OCI-LY3 (cell line): ENCODE results near the gene TXNDC5.

Experiments used
- H2AFZ ChIP-seq: fragments of 200-600, 300-600 bp; shearing (Covaris generic); 2 replicates; pipeline ENCODE4 v1.6.0; 2014; ENCODE audit warnings: antibody characterized with exemption, low read depth, low read length
- H3K27ac ChIP-seq: fragments of 200-600, 300-600 bp; sonication (generic); 2 replicates; pipeline ENCODE4 v1.5.1; 2014; ENCODE audit warnings: mild to moderate bottlenecking, low read length, moderate library complexity, mixed read lengths
- H3K27me3 ChIP-seq: fragments of 200-600, 300-600 bp; sonication (generic); 2 replicates; pipeline ENCODE4 v1.6.1; 2014; ENCODE audit warnings: low read depth, low read length, mixed read lengths
- H3K36me3 ChIP-seq: fragments of 200-600, 300-600 bp; sonication (generic); replicated peaks from 2 replicates; pipeline ENCODE3; 2014; ENCODE audit warnings: low read depth, low read length, mixed read lengths
- H3K4me1 ChIP-seq: fragments of 300-600, 200-600 bp; sonication (generic); 2 replicates; pipeline ENCODE4 v1.6.1; 2014; ENCODE audit warnings: low read length, mixed read lengths
- H3K4me2 ChIP-seq: fragments of 200-600, 300-600 bp; sonication (generic); 2 replicates; pipeline ENCODE4 v1.6.1; 2014; ENCODE audit warnings: low read length, mixed read lengths
- H3K4me3 ChIP-seq: fragments of 300-600, 200-600 bp; sonication (generic); 2 replicates; pipeline ENCODE4 v1.5.1; 2014; ENCODE audit warnings: antibody characterized with exemption, mild to moderate bottlenecking, low read length, moderate library complexity
- H3K79me2 ChIP-seq: fragments of 300-600, 200-600 bp; shearing (Covaris generic); 2 replicates; pipeline ENCODE4 v1.6.1; 2014; ENCODE audit warnings: mild to moderate bottlenecking, low read length, mixed read lengths
- H3K9ac ChIP-seq: fragments of 300-600, 200-600 bp; shearing (Covaris generic); 2 replicates; pipeline ENCODE4 v1.6.0; 2014; ENCODE audit warnings: mild to moderate bottlenecking, low read length, moderate library complexity
- H3K9me3 ChIP-seq: fragments of 200-600, 300-600 bp; shearing (Covaris generic); 2 replicates; pipeline ENCODE4 v1.6.1; 2014; ENCODE audit warnings: low read length, mixed read lengths; ENCODE audit not compliant: insufficient read depth
- H4K20me1 ChIP-seq: fragments of 200-600, 300-600 bp; sonication (generic); 2 replicates; pipeline ENCODE4 v1.6.1; 2016; ENCODE audit warnings: low read length, mixed read lengths; ENCODE audit not compliant: insufficient read depth
- EZH2phosphoT487 ChIP-seq: fragments of 200-600 bp; shearing (Covaris generic); IDR thresholded peaks from 2 replicates; pipeline ENCODE4 v1.6.1; 2018; ENCODE audit warnings: antibody characterized with exemption, mixed run types, low read depth
- TF ChIP-seq, protein P1 (sequence below): fragments of 200-600, 300-600 bp; sonication (generic); IDR thresholded peaks from 2 replicates; pipeline ENCODE4 v1.5.1; 2014; ENCODE audit warnings: antibody characterized with exemption, low read length, low read depth

The TXNDC5 gene

GRCh38 chr6:7881765-7882500 lies 28.7 kb downstream of the TXNDC5 start:
- TF ChIP-seq, protein P1, sequence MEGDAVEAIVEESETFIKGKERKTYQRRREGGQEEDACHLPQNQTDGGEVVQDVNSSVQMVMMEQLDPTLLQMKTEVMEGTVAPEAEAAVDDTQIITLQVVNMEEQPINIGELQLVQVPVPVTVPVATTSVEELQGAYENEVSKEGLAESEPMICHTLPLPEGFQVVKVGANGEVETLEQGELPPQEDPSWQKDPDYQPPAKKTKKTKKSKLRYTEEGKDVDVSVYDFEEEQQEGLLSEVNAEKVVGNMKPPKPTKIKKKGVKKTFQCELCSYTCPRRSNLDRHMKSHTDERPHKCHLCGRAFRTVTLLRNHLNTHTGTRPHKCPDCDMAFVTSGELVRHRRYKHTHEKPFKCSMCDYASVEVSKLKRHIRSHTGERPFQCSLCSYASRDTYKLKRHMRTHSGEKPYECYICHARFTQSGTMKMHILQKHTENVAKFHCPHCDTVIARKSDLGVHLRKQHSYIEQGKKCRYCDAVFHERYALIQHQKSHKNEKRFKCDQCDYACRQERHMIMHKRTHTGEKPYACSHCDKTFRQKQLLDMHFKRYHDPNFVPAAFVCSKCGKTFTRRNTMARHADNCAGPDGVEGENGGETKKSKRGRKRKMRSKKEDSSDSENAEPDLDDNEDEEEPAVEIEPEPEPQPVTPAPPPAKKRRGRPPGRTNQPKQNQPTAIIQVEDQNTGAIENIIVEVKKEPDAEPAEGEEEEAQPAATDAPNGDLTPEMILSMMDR, result no peak
- TF ChIP-seq EZH2phosphoT487, result no peak
- no peaks in the 10 kb centered on the region for H3K9me3 ChIP-seq
- H3K4me1 ChIP-seq, result no peaks in the 10 kb centered on the region
- H2AFZ ChIP-seq, result no peak overlapping the region
- H3K4me2 ChIP-seq, result no peak overlapping the region
- H3K9ac ChIP-seq, result no peak overlapping the region
- H3K27me3 ChIP-seq, result no peaks in the 10 kb centered on the region
- no peak overlapping the region for H3K27ac ChIP-seq
- no peak overlapping the region for H3K4me3 ChIP-seq
- peaks cover 62% of the 10 kb centered on the region for H3K36me3 ChIP-seq
- no peaks in the 10 kb centered on the region for H4K20me1 ChIP-seq
- H3K79me2 ChIP-seq, result no peaks in the 10 kb centered on the region

DNA sequence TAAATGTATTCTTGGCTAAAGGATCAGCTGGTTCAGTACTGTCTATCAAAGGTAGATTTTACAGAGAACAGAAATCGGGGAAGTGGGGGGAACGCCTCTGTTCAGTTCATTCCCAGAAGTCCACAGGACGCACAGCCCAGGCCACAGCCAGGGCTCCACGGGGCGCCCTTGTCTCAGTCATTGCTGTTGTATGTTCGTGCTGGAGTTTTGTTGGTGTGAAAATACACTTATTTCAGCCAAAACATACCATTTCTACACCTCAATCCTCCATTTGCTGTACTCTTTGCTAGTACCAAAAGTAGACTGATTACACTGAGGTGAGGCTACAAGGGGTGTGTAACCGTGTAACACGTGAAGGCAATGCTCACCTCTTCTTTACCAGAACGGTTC lies 29.9 kb downstream of the TXNDC5 start:
- no peak overlapping the region for H3K27ac ChIP-seq
- no peaks in the 10 kb centered on the region for H3K27me3 ChIP-seq
- no peak overlapping the region for H3K4me2 ChIP-seq
- H3K79me2 ChIP-seq, result no peaks in the 10 kb centered on the region
- H3K9ac ChIP-seq, result no peak overlapping the region
- no peak overlapping the region for H2AFZ ChIP-seq
- no peaks in the 10 kb centered on the region for H3K9me3 ChIP-seq
- peaks cover 52% of the 10 kb centered on the region for H3K36me3 ChIP-seq
- H4K20me1 ChIP-seq, result no peaks in the 10 kb centered on the region
- no peak for TF ChIP-seq EZH2phosphoT487
- TF ChIP-seq, protein P1, result no peak
- no peak overlapping the region for H3K4me3 ChIP-seq
- no peaks in the 10 kb centered on the region for H3K4me1 ChIP-seq

GRCh38 chr6:7879980-7880717 lies 30.4 kb downstream of the TXNDC5 start:
- Histone ChIP-seq H3K79me2 (no peaks in the 10 kb centered on the region), H3K4me1 (no peaks in the 10 kb centered on the region), H3K27ac (no peak overlapping the region), H3K36me3 (peaks cover 46% of the 10 kb centered on the region), H3K9ac (no peak overlapping the region), H4K20me1 (no peaks in the 10 kb centered on the region), H3K9me3 (no peaks in the 10 kb centered on the region), H3K4me2 (no peak overlapping the region), H3K4me3 (no peak overlapping the region), H2AFZ (no peak overlapping the region), H3K27me3 (no peaks in the 10 kb centered on the region)
- TF ChIP-seq, protein P1, result no peak
- no peak for TF ChIP-seq EZH2phosphoT487

- Histone ChIP-seq H3K4me1 (no peaks in the 10 kb centered on the region), H3K27ac (no peak overlapping the region), H3K4me2 (no peak overlapping the region), H3K36me3 (peaks cover 40% of the 10 kb centered on the region), H3K79me2 (no peaks in the 10 kb centered on the region), H3K27me3 (no peaks in the 10 kb centered on the region), H2AFZ (no peak overlapping the region), H4K20me1 (no peaks in the 10 kb centered on the region), H3K9me3 (no peaks in the 10 kb centered on the region), H3K9ac (no peak overlapping the region), H3K4me3 (no peak overlapping the region)
- TF ChIP-seq, protein P1, result no peak
- no peak for TF ChIP-seq EZH2phosphoT487
Measured at GRCh38 chr6:7879579-7879978, 31.0 kb downstream of the TXNDC5 start.
